ENCODE data around the gene RTN4R. TPM values are rescaled to one million over a fixed set of nuclear protein-coding genes. Genes with fewer than 3 reads are reported as not detected.

The RTN4R gene
- total RNA-seq, 1 experiment from 2014 or later = 12.2 TPM

DNA sequence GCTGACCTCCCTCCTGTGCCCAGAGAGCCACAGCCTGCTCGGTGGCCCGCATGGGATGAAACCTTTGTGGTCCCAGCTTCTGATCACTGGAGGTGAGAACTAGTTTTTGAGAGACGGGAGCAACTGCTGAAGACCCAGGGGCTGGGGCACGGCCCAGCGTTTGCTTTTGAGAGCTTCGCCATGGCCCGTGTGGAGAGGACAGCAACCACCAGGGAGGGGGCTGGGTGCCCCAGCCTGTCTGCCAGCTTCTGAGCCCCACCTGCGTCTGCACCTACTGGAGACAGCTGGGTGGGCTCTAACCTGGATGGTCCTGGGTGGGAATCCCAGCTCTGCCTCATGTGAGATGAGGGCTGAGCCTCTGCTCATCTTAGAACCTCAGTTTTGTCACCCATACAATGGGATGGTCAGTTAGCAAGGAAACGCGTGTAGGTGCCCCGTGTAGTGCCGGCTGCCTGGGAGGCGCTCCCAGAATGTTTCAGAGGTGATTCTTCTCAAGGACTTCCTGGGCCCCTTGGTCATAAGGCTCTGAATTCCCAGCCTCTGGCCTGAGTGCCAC, 66.2 kb downstream of the RTN4R start:
- CTCF ChIA-PET = no interaction called here
- no peaks in the 10 kb centered on the region for H4K20me1 ChIP-seq (ENCODE audit: low read length)
- H3K9me3 ChIP-seq (ENCODE audit: low read length) = no peaks in the 10 kb centered on the region
- BruUV-seq (replicated peaks) = no TSS peak
- no peak for ATAC-seq
- no peak for TF ChIP-seq EZH2phosphoT487 (IDR thresholded peaks at IDR 0.05; ENCODE audit: borderline replicate concordance, low read length)
- TF ChIP-seq EZH2 (IDR thresholded peaks at IDR 0.05; ENCODE audit: low read length, unreplicated experiment) = no peak
- no peak for TF ChIP-seq CTCF (conservative IDR thresholded peaks at IDR 0.05; ENCODE audit: low read depth, low read length)
- H3K27ac ChIP-seq (ENCODE audit: low read length) = no peak overlapping the region
- no peak overlapping the region for H3K4me2 ChIP-seq (ENCODE audit: low read length)
- no peaks in the 10 kb centered on the region for H3K36me3 ChIP-seq (ENCODE audit: low read depth, low read length)
- peaks cover 10% of the 10 kb centered on the region; the same call in 1 of the 2 replicates for H3K4me1 ChIP-seq (ENCODE audit: insufficient read depth, low read length)
- intact Hi-C loops (cut with micrococcal nuclease) = no loop called here
- H3K9me2 ChIP-seq (replicated peaks; ENCODE audit: low read length) = no peaks in the 10 kb centered on the region
- H2AFZ ChIP-seq (ENCODE audit: low read length) = no peak overlapping the region
- H3K4me3 ChIP-seq (ENCODE audit: low read length) = no peak overlapping the region
- H3K27me3 ChIP-seq (ENCODE audit: low read length) = peaks cover 12% of the 10 kb centered on the region; the same call in 1 of the 2 replicates
- H3F3A ChIP-seq (ENCODE audit: low read length, unreplicated experiment) = no peaks in the 10 kb centered on the region
- H3K9ac ChIP-seq (ENCODE audit: low read length) = no peak overlapping the region
- DNase-seq = no peak
- POLR2A ChIA-PET (ENCODE audit: unreplicated experiment) = no interaction called here
- H3K79me2 ChIP-seq (ENCODE audit: low read length) = no peaks in the 10 kb centered on the region

GRCh38 chr22:20199906-20200305, 68.2 kb downstream of the RTN4R start:
- Histone ChIP-seq H3K79me2 (ENCODE audit: low read length) (no peaks in the 10 kb centered on the region), H3K27ac (ENCODE audit: low read length) (no peak overlapping the region), H2AFZ (ENCODE audit: low read length) (no peak overlapping the region), H3K4me3 (ENCODE audit: low read length) (no peak overlapping the region), H3F3A (ENCODE audit: low read length, unreplicated experiment) (no peaks in the 10 kb centered on the region), H3K9me2 (replicated peaks; ENCODE audit: low read length) (no peaks in the 10 kb centered on the region), H3K4me1 (ENCODE audit: insufficient read depth, low read length) (peaks cover 8% of the 10 kb centered on the region; the same call in 1 of the 2 replicates), H3K9me3 (ENCODE audit: low read length) (no peaks in the 10 kb centered on the region), H3K36me3 (ENCODE audit: low read depth, low read length) (no peaks in the 10 kb centered on the region), H4K20me1 (ENCODE audit: low read length) (no peaks in the 10 kb centered on the region), H3K4me2 (ENCODE audit: low read length) (no peak overlapping the region), H3K27me3 (ENCODE audit: low read length) (peaks cover 12% of the 10 kb centered on the region; the same call in 1 of the 2 replicates), H3K9ac (ENCODE audit: low read length) (no peak overlapping the region)
- intact Hi-C loops (cut with micrococcal nuclease) = no loop called here
- DNase-seq (no peak), ATAC-seq (no peak)
- POLR2A ChIA-PET (ENCODE audit: unreplicated experiment) = no interaction called here
- TF ChIP-seq EZH2 (IDR thresholded peaks at IDR 0.05; ENCODE audit: low read length, unreplicated experiment) (no peak), CTCF (conservative IDR thresholded peaks at IDR 0.05; ENCODE audit: low read depth, low read length) (no peak), EZH2phosphoT487 (IDR thresholded peaks at IDR 0.05; ENCODE audit: borderline replicate concordance, low read length) (no peak)
- no TSS peak for BruUV-seq (replicated peaks)
- CTCF ChIA-PET = no interaction called here

DNA sequence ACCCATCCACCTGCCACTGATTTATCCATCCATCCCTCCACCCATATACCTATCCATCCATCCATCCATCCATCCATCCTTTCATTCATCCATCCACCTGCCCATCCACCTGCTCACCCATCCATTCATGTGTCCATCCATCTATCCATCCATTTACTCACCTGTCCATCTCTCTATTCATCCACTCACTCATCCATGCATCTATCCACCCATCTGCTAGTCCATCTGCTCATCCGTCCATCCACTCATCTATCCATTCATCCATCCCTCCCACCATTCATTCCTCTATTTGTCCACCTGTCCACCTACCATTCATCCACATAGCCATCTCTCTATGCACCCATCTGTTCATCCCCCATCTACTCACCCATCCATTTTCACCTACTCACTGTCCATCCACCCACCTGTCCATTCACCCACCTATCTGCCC, 68.7 kb downstream of the RTN4R start:
- H3K9ac ChIP-seq (ENCODE audit: low read length) = no peak overlapping the region
- no peaks in the 10 kb centered on the region for H3K36me3 ChIP-seq (ENCODE audit: low read depth, low read length)
- no peak for TF ChIP-seq EZH2phosphoT487 (IDR thresholded peaks at IDR 0.05; ENCODE audit: borderline replicate concordance, low read length)
- TF ChIP-seq CTCF (conservative IDR thresholded peaks at IDR 0.05; ENCODE audit: low read depth, low read length) = no peak
- TF ChIP-seq EZH2 (IDR thresholded peaks at IDR 0.05; ENCODE audit: low read length, unreplicated experiment) = no peak
- H3K4me1 ChIP-seq (ENCODE audit: insufficient read depth, low read length) = peaks cover 8% of the 10 kb centered on the region; the same call in 1 of the 2 replicates
- no peaks in the 10 kb centered on the region for H3F3A ChIP-seq (ENCODE audit: low read length, unreplicated experiment)
- H4K20me1 ChIP-seq (ENCODE audit: low read length) = no peaks in the 10 kb centered on the region
- H2AFZ ChIP-seq (ENCODE audit: low read length) = no peak overlapping the region
- POLR2A ChIA-PET (ENCODE audit: unreplicated experiment) = no interaction called here
- H3K9me3 ChIP-seq (ENCODE audit: low read length) = no peaks in the 10 kb centered on the region
- CTCF ChIA-PET = no interaction called here
- H3K4me2 ChIP-seq (ENCODE audit: low read length) = no peak overlapping the region
- H3K27me3 ChIP-seq (ENCODE audit: low read length) = peaks cover 12% of the 10 kb centered on the region; the same call in 1 of the 2 replicates
- DNase-seq (no peak), ATAC-seq (no peak)
- H3K27ac ChIP-seq (ENCODE audit: low read length) = no peak overlapping the region
- H3K79me2 ChIP-seq (ENCODE audit: low read length) = no peaks in the 10 kb centered on the region
- no peak overlapping the region for H3K4me3 ChIP-seq (ENCODE audit: low read length)
- BruUV-seq (replicated peaks) = no TSS peak
- intact Hi-C loops (cut with micrococcal nuclease) = no loop called here
- no peaks in the 10 kb centered on the region for H3K9me2 ChIP-seq (replicated peaks; ENCODE audit: low read length)

All from PC-3 (cell line).